ENCODE results near the gene OTUD5. TPM values are rescaled to one million over a fixed set of nuclear protein-coding genes. Genes with fewer than 3 reads are reported as not detected.

Gene OTUD5
- polyA plus RNA-seq, 2 of the 4 experiments (the other 2 are of a cell fraction) = 45.9 to 57.7 TPM

GRCh38 chrX:48940404-48940955 lies 16.9 kb downstream of the OTUD5 start:
- ChIA-PET CTCF (interaction anchor here (2.7 kb wide), 1 partner anchor 8 kb away, joined by 11 read pairs; no protein-coding TSS in a partner anchor), POLR2A (no interaction called here)
- 91% methylated on average over 2 of the region's 2 CpGs for WGBS (ENCODE audit: missing lambda C conversion rate)
- H3K4me2 ChIP-seq = no peak overlapping the region
- DNase-seq (ENCODE audit: low read depth in 1 of 2, low spot score in 1 of 2) (no peak), ATAC-seq (no peak), FAIRE-seq (no peak)
- H3K4me3 ChIP-seq = no peak overlapping the region
- no peak overlapping the region for H3K27ac ChIP-seq
- TF ChIP-seq CEBPB (IDR thresholded peaks at IDR 0.05) (no peak), CHD2 (IDR thresholded peaks at IDR 0.05; ENCODE audit: low read length, partially characterized antibody) (no peak), POLR2AphosphoS2 (conservative IDR thresholded peaks at IDR 0.05; ENCODE audit: low read length) (no peak), E2F6 (IDR thresholded peaks at IDR 0.05; ENCODE audit: borderline replicate concordance, low read depth) (no peak), HDAC2 (IDR thresholded peaks at IDR 0.05) (no peak), MAFK (IDR thresholded peaks at IDR 0.05; ENCODE audit: partially characterized antibody) (no peak), MAX (IDR thresholded peaks at IDR 0.05) (no peak), ZSCAN20 (CRISPR knock-in tag; IDR thresholded peaks at IDR 0.05) (no peak), KDM5A (IDR thresholded peaks at IDR 0.05) (no peak), NFE2L2 (conservative IDR thresholded peaks at IDR 0.05; ENCODE audit: low read length) (no peak), POLR2A (IDR thresholded peaks at IDR 0.05; ENCODE audit: low read length) (no peak), ESRRA (IDR thresholded peaks at IDR 0.05; ENCODE audit: borderline replicate concordance, low read length) (no peak), RNF2 (IDR thresholded peaks at IDR 0.05; ENCODE audit: borderline replicate concordance, low read depth) (no peak), CTCF (IDR thresholded peaks at IDR 0.05) (no peak), PHF8 (IDR thresholded peaks at IDR 0.05; ENCODE audit: borderline replicate concordance, low read depth) (no peak), FOSB (CRISPR knock-in tag; IDR thresholded peaks at IDR 0.05) (no peak), HOXB13 (CRISPR knock-in tag; IDR thresholded peaks at IDR 0.05; ENCODE audit: low read depth) (no peak), CHD4 (IDR thresholded peaks at IDR 0.05; ENCODE audit: borderline replicate concordance) (no peak), REST (IDR thresholded peaks at IDR 0.05) (no peak)
- no peaks in the 10 kb centered on the region for H3K4me1 ChIP-seq
- no peaks in the 10 kb centered on the region for H3K9me3 ChIP-seq

GRCh38 chrX:48939524-48940228 lies 17.7 kb downstream of the OTUD5 start:
- Histone ChIP-seq H3K4me1 (no peaks in the 10 kb centered on the region), H3K9me3 (no peaks in the 10 kb centered on the region), H3K27ac (no peak overlapping the region), H3K4me2 (no peak overlapping the region), H3K4me3 (no peak overlapping the region)
- TF ChIP-seq SMC3 (IDR thresholded peaks at IDR 0.05) = no peak
- no peak for TF ChIP-seq NR3C1 (IDR thresholded peaks at IDR 0.05)
- TF ChIP-seq POLR2A (IDR thresholded peaks at IDR 0.05; ENCODE audit: low read length) = no peak
- TF ChIP-seq EP300 (IDR thresholded peaks at IDR 0.05) = no peak
- TF ChIP-seq NFE2L2 (conservative IDR thresholded peaks at IDR 0.05; ENCODE audit: low read length) = no peak
- no peak for TF ChIP-seq MAX (IDR thresholded peaks at IDR 0.05)
- no peak for TF ChIP-seq ELK1 (IDR thresholded peaks at IDR 0.05; ENCODE audit: low read depth, low read length)
- no peak for TF ChIP-seq TFCP2L1 (CRISPR knock-in tag; IDR thresholded peaks at IDR 0.05)
- no peak for TF ChIP-seq ZNF302 (CRISPR knock-in tag; IDR thresholded peaks at IDR 0.05)
- no peak for TF ChIP-seq E2F6 (IDR thresholded peaks at IDR 0.05; ENCODE audit: borderline replicate concordance, low read depth)
- TF ChIP-seq CHD2 (IDR thresholded peaks at IDR 0.05; ENCODE audit: low read length, partially characterized antibody) = no peak
- TF ChIP-seq CHD4 (IDR thresholded peaks at IDR 0.05; ENCODE audit: borderline replicate concordance) = no peak
- no peak for TF ChIP-seq KDM5A (IDR thresholded peaks at IDR 0.05)
- no peak for TF ChIP-seq GATA3 (IDR thresholded peaks at IDR 0.05; ENCODE audit: borderline replicate concordance)
- TF ChIP-seq KDM1A (IDR thresholded peaks at IDR 0.05; ENCODE audit: low read depth) = no peak
- TF ChIP-seq MYC (IDR thresholded peaks at IDR 0.05; ENCODE audit: borderline replicate concordance, low read length) = no peak
- CTCF ChIA-PET = interaction anchor here (2.7 kb wide), 1 partner anchor 9 kb away, joined by 11 read pairs; no protein-coding TSS in a partner anchor
- ATAC-seq (no peak), FAIRE-seq (no peak), DNase-seq (ENCODE audit: low read depth in 1 of 2, low spot score in 1 of 2) (no peak)
- POLR2A ChIA-PET = no interaction called here
- WGBS (ENCODE audit: missing lambda C conversion rate) = 82% methylated on average over 3 of the region's 3 CpGs

Measured in A549 (cell line).